ENCODE data around the gene MIPOL1.

MIPOL1 gene

DNA sequence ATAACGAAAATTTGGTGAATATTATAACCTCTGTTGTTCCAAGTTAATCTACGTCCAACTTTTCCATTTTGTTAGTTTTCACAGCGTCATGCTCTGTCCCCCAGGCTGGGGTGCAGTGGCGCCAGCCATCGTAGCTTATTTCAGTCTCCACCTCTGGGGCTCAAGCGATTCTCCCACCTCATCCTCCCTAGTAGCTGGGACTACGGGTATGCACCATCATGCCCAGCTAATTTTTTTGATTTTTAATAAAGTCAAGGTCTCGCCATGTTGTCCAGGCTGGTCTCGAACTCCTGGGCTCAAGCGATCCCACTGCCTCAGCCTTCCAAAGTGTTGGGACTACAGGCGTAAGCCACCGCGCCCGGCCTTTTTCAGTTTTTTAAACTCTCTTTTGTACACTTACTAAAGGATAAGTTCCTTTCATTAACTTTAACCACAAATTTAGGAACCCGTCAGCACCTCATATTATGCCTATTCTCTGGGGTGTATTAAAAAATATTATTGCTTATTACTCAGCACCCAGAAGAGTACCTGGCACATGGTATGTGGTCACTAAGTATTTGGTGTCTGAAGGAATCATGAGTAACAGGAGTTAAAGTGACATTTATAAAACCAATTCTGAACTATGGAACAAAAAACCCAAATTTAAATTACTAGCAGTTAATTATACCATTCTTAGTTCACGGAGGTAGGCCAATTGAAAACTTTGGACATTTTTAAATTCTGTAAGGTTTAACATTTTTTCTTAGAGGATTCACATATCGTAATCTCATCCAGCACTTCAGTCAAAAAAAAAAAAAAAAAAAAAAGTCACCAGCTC, 925 bp upstream of the MIPOL1 start:
- H3K27me3 ChIP-seq (replicated peaks): no peaks in the 10 kb centered on the region
- no peak overlapping the region for H3K27ac ChIP-seq
- DNase-seq: no peak
- H3K4me3 ChIP-seq (ENCODE audit: low read depth, low read length): peak overlapping the region; percentile 82
- no peaks in the 10 kb centered on the region for H3K36me3 ChIP-seq (replicated peaks)
- in situ Hi-C loops (cut with HindIII; ENCODE audit: low pct_ligation_motif_present, low sequenced_read_pairs): no loop called here
- TF ChIP-seq, protein P1, sequence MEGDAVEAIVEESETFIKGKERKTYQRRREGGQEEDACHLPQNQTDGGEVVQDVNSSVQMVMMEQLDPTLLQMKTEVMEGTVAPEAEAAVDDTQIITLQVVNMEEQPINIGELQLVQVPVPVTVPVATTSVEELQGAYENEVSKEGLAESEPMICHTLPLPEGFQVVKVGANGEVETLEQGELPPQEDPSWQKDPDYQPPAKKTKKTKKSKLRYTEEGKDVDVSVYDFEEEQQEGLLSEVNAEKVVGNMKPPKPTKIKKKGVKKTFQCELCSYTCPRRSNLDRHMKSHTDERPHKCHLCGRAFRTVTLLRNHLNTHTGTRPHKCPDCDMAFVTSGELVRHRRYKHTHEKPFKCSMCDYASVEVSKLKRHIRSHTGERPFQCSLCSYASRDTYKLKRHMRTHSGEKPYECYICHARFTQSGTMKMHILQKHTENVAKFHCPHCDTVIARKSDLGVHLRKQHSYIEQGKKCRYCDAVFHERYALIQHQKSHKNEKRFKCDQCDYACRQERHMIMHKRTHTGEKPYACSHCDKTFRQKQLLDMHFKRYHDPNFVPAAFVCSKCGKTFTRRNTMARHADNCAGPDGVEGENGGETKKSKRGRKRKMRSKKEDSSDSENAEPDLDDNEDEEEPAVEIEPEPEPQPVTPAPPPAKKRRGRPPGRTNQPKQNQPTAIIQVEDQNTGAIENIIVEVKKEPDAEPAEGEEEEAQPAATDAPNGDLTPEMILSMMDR (IDR thresholded peaks at IDR 0.05; ENCODE audit: low read depth, low read length, missing control alignments): no peak

DNA sequence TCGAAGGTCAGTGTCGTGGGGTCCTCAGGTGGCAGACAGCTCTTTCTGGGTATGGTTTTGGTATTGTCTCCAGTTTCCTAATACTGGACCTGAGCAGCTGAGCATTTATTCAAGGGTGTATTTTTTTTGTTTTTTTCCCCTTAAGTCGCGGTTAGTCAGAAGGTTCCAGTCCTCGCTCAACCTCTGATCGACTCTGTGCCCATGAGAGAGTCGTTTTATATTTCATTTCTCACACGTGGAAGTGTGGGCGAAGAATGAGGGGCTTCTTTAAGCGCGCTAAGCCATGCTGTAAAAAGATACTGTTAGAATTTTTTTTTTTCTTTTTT, 499 bp downstream of the MIPOL1 start:
- no peaks in the 10 kb centered on the region for H3K36me3 ChIP-seq (replicated peaks)
- no peaks in the 10 kb centered on the region for H3K27me3 ChIP-seq (replicated peaks)
- in situ Hi-C loops (cut with HindIII; ENCODE audit: low pct_ligation_motif_present, low sequenced_read_pairs): no loop called here
- H3K4me3 ChIP-seq (ENCODE audit: low read depth, low read length): peak overlapping the region; percentile 82
- DNase-seq: no peak
- H3K27ac ChIP-seq: peak overlapping the region; percentile 70
- TF ChIP-seq, protein P1 (IDR thresholded peaks at IDR 0.05; ENCODE audit: low read depth, low read length, missing control alignments): no peak

DNA sequence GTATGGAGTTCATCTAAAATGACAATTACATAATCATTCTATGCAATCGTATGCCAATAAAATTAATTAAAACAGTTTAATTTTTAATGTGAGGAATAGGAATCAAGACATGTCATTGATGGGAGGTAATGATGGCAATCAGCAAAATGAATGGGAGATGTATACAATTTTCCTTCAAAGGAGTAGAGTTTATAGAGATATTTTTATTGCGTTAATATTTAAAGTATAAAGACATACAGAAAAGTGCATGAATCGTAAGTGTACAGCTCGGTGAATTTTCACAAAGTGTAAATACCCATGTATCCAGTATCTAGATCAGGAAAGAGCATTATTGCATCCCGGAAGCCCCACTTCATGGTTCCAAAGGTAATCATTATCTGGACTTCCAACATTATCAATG, 1.2 kb downstream of the MIPOL1 start:
- no peak overlapping the region for H3K27ac ChIP-seq
- no peaks in the 10 kb centered on the region for H3K36me3 ChIP-seq (replicated peaks)
- no peak overlapping the region for H3K4me3 ChIP-seq (ENCODE audit: low read depth, low read length)
- in situ Hi-C loops (cut with HindIII; ENCODE audit: low pct_ligation_motif_present, low sequenced_read_pairs): no loop called here
- no peak for DNase-seq
- no peaks in the 10 kb centered on the region for H3K27me3 ChIP-seq (replicated peaks)
- TF ChIP-seq, protein P1 (IDR thresholded peaks at IDR 0.05; ENCODE audit: low read depth, low read length, missing control alignments): no peak

DNA sequence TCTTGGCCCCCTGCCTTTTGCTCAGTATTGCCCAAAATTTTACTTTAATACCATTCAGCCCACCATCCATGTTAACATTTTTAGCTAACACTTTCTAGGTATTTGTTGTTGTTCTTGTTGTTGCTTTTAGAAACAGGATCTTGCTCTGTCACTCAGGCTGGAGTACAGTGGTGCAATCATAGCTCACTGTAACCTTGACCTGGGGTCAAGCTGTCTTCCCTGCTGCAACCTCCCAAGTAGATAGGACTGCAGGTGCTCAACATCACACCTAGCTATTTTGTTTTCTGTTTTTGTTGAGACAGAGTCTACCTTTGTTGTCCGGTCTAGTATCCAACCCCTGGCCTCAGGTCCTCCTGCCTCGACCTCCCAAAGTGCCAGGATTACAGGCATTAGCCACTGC, 4.0 kb downstream of the MIPOL1 start:
- H3K27ac ChIP-seq: no peak overlapping the region
- in situ Hi-C loops (cut with HindIII; ENCODE audit: low pct_ligation_motif_present, low sequenced_read_pairs): no loop called here
- no peaks in the 10 kb centered on the region for H3K36me3 ChIP-seq (replicated peaks)
- DNase-seq: no peak
- no peaks in the 10 kb centered on the region for H3K27me3 ChIP-seq (replicated peaks)
- H3K4me3 ChIP-seq (ENCODE audit: low read depth, low read length): no peak overlapping the region
- TF ChIP-seq, protein P1 (IDR thresholded peaks at IDR 0.05; ENCODE audit: low read depth, low read length, missing control alignments): no peak

DNA sequence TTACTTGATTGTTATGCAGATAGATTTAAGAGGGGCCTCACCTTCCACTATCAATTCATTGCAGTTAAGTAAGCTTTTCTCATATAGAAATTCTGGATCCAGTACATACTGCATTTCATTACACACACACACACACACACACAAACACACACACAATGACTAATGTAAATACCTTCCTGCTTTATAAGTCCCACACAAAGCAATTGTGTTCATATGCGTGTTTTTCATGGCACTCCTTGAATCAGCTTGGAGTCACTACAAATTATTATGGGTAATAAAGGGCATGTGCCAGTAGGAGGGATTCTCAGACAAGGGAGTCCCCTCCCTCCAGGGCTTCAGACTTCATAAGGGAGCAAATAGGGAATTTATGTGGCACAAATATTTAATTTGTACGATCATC, 4.5 kb downstream of the MIPOL1 start:
- no peaks in the 10 kb centered on the region for H3K27me3 ChIP-seq (replicated peaks)
- TF ChIP-seq, protein P1 (IDR thresholded peaks at IDR 0.05; ENCODE audit: low read depth, low read length, missing control alignments): no peak
- no peak overlapping the region for H3K4me3 ChIP-seq (ENCODE audit: low read depth, low read length)
- in situ Hi-C loops (cut with HindIII; ENCODE audit: low pct_ligation_motif_present, low sequenced_read_pairs): no loop called here
- no peak overlapping the region for H3K27ac ChIP-seq
- H3K36me3 ChIP-seq (replicated peaks): no peaks in the 10 kb centered on the region
- peak; percentile 7 for DNase-seq

DNA sequence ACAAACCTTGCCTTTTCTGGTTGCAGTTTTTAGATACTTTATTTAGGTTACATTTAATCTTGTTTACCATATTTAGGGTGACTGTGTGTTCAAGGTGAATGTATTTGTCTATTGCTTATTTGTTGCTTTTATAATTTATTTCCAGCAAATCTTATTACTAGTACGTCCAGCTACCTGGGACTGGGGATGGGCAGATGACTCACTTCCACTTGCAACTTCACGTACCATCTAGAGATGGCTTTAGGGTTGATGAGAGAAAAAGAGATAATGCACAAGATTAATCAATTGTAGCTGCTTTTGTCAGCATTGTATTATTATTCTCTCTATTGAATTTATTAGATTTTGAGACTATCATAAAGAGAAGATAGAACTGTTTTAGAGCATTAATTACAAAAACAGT, 5.1 kb downstream of the MIPOL1 start:
- Histone ChIP-seq H3K36me3 (replicated peaks) (no peaks in the 10 kb centered on the region), H3K27me3 (replicated peaks) (no peaks in the 10 kb centered on the region), H3K27ac (no peak overlapping the region), H3K4me3 (ENCODE audit: low read depth, low read length) (no peak overlapping the region)
- in situ Hi-C loops (cut with HindIII; ENCODE audit: low pct_ligation_motif_present, low sequenced_read_pairs): no loop called here
- DNase-seq: no peak
- TF ChIP-seq, protein P1 (IDR thresholded peaks at IDR 0.05; ENCODE audit: low read depth, low read length, missing control alignments): no peak
